WTC11 (cell line): ENCODE results near the gene TMC8. TPM values are rescaled to one million over a fixed set of nuclear protein-coding genes. Genes with fewer than 3 reads are reported as not detected.

ENCODE experiments used
- ATAC-seq: fragments of 200-7000 bp; cut with Tn5 transposase; 2 replicates; pipeline ENCODE4 v1.10.0; 2021; ENCODE audit warnings: mild to moderate bottlenecking, moderate library complexity
- CTCF ChIA-PET: fragments of 300-600 bp; sonication (Branson Sonifier 250); formaldehyde crosslinking; loops from one replicate; lab custom pipeline; 2021; ENCODE audit warnings: antibody characterized with exemption; lab: Charles Lee
- POLR2A ChIA-PET: fragments of 350-600 bp; sonication (Branson Sonifier 250); formaldehyde crosslinking; loops from one replicate; lab custom pipeline; 2021; ENCODE audit warnings: antibody characterized with exemption; lab: Charles Lee
- DNase-seq: peaks from one replicate; pipeline ENCODE4 v3.0.0; 2021; ENCODE audit warnings: low spot score
- H3K27ac Mint-ChIP-seq: 2 replicates; pipeline ENCODE4 v1.8.0; 2021; ENCODE audit warnings: mixed read lengths
- H3K27me3 Mint-ChIP-seq: 2 replicates; pipeline ENCODE4 v1.8.0; 2021; ENCODE audit warnings: low read depth, mild to moderate bottlenecking, moderate library complexity, mixed read lengths
- H3K36me3 Mint-ChIP-seq: 2 replicates; pipeline ENCODE4 v1.8.0; 2021; ENCODE audit warnings: mixed read lengths
- H3K4me1 Mint-ChIP-seq: 2 replicates; pipeline ENCODE4 v1.8.0; 2022; ENCODE audit warnings: mixed read lengths
- H3K4me3 Mint-ChIP-seq: 2 replicates; pipeline ENCODE4 v1.8.0; 2021; ENCODE audit warnings: mild to moderate bottlenecking, moderate library complexity, mixed read lengths
- H3K9me3 Mint-ChIP-seq: 2 replicates; pipeline ENCODE4 v1.8.0; 2021; ENCODE audit warnings: mixed read lengths
- CREB1 ChIP-seq: sonication (generic); formaldehyde crosslinking; IDR thresholded peaks from 2 replicates; pipeline ENCODE4 v1.8.0; 2023; ENCODE audit warnings: mild to moderate bottlenecking, missing genetic modification reagents
- CREM ChIP-seq: sonication (generic); formaldehyde crosslinking; IDR thresholded peaks from 2 replicates; pipeline ENCODE4 v1.8.1; 2022; ENCODE audit warnings: mild to moderate bottlenecking, missing genetic modification reagents, moderate library complexity
- FOXP1 ChIP-seq: sonication (generic); formaldehyde crosslinking; IDR thresholded peaks from 2 replicates; pipeline ENCODE4 v1.8.0; 2022; ENCODE audit warnings: missing genetic modification reagents, mild to moderate bottlenecking, moderate library complexity, borderline replicate concordance
- MXD4 ChIP-seq: fragments of 250-450 bp; sonication (Bioruptor Pico); IDR thresholded peaks from 2 replicates; pipeline ENCODE4 v1.8.0; 2021; ENCODE audit warnings: mild to moderate bottlenecking, moderate library complexity, borderline replicate concordance
- MYBL2 ChIP-seq: sonication (generic); formaldehyde crosslinking; IDR thresholded peaks from 2 replicates; pipeline ENCODE4 v1.8.1; 2023; ENCODE audit warnings: mild to moderate bottlenecking, moderate library complexity, missing genetic modification reagents
- NFE2L1 ChIP-seq: sonication (generic); formaldehyde crosslinking; IDR thresholded peaks from 2 replicates; pipeline ENCODE4 v1.8.1; 2023; ENCODE audit warnings: missing genetic modification reagents
- NR1H2 ChIP-seq: sonication (generic); formaldehyde crosslinking; IDR thresholded peaks from 2 replicates; pipeline ENCODE4 v1.9.0; 2021; ENCODE audit warnings: mild to moderate bottlenecking, moderate library complexity, missing genetic modification reagents
- TP53 ChIP-seq: sonication (generic); formaldehyde crosslinking; IDR thresholded peaks from 2 replicates; pipeline ENCODE4 v1.8.1; 2023; ENCODE audit warnings: mild to moderate bottlenecking, missing genetic modification reagents
- ZNF138 ChIP-seq: sonication (generic); formaldehyde crosslinking; conservative IDR thresholded peaks from 2 replicates; pipeline ENCODE4 v1.8.1; 2022; ENCODE audit warnings: mild to moderate bottlenecking, moderate library complexity, missing genetic modification reagents
- ZNF219 ChIP-seq: sonication (generic); formaldehyde crosslinking; IDR thresholded peaks from 2 replicates; pipeline ENCODE4 v1.8.0; 2023; ENCODE audit warnings: missing genetic modification reagents, mild to moderate bottlenecking, borderline replicate concordance
- ZNF423 ChIP-seq: fragments of 250-450 bp; sonication (Bioruptor Pico); IDR thresholded peaks from 2 replicates; pipeline ENCODE4 v2.1.2; 2022; ENCODE audit warnings: mild to moderate bottlenecking, moderate library complexity
- ZNF671 ChIP-seq: fragments of 250-450 bp; sonication (Bioruptor Pico); IDR thresholded peaks from 2 replicates; pipeline ENCODE4 v1.8.0; 2021; ENCODE audit warnings: mild to moderate bottlenecking
- total RNA-seq: library from RNA; stranded (reverse); gene quantifications from 3 replicates; pipeline ENCODE4 v1.2.3, GENCODE V29; 2021
- TF ChIP-seq, protein P1 (sequence below): sonication (generic); formaldehyde crosslinking; IDR thresholded peaks from 2 replicates; pipeline ENCODE4 v1.8.1; 2022; ENCODE audit warnings: low read depth, missing genetic modification reagents, borderline replicate concordance
- TF ChIP-seq, protein P2 (sequence below): sonication (generic); formaldehyde crosslinking; IDR thresholded peaks from 2 replicates; pipeline ENCODE4 v1.8.0; 2023; ENCODE audit warnings: missing genetic modification reagents
- TF ChIP-seq, protein P3 (sequence below): sonication (generic); formaldehyde crosslinking; IDR thresholded peaks from 2 replicates; pipeline ENCODE4 v1.8.0; 2022; ENCODE audit warnings: mild to moderate bottlenecking, missing genetic modification reagents
- TF ChIP-seq, protein P4 (sequence below): fragments of 250-450 bp; sonication (Bioruptor Pico); conservative IDR thresholded peaks from 2 replicates; pipeline ENCODE4 v1.9.0; 2021; ENCODE audit warnings: mild to moderate bottlenecking
- TF ChIP-seq, protein P5 (sequence below): fragments of 250-450 bp; sonication (Bioruptor Pico); IDR thresholded peaks from 2 replicates; pipeline ENCODE4 v1.9.0; 2021; ENCODE audit warnings: mild to moderate bottlenecking, borderline replicate concordance
- TF ChIP-seq, protein P6 (sequence below): fragments of 200-600 bp; IDR thresholded peaks from 2 replicates; pipeline ENCODE4 v1.8.0; 2022; ENCODE audit warnings: antibody characterized with exemption

TMC8 gene
- total RNA-seq, 1 experiment from 2014 or later: 3.7 TPM

DNA sequence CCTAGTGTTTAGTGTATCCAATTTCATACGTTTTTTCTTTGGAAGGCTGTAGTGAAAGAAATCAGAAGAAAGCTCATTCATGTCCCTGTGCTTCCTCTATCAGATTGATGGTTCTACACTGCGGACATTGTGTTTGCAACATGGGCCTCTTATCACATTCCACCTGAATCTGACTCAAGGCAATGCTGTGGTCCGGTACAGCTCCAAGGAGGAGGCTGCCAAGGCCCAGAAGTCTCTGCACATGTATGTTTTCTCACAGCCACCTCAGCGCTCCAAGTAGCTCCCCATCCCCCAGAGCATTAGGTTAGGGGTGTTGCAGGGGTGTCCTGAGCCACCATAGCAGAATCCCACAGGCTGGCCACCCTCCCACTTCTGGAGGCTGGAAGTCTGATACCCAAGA lies 27.3 kb upstream of the TMC8 start:
- H3K27me3 Mint-ChIP-seq: no peaks in the 10 kb centered on the region
- peaks cover 9% of the 10 kb centered on the region for H3K4me1 Mint-ChIP-seq
- ATAC-seq (no peak), DNase-seq (no peak)
- peaks cover 62% of the 10 kb centered on the region for H3K36me3 Mint-ChIP-seq
- peaks cover 29% of the 10 kb centered on the region for H3K9me3 Mint-ChIP-seq
- TF ChIP-seq, protein P1, sequence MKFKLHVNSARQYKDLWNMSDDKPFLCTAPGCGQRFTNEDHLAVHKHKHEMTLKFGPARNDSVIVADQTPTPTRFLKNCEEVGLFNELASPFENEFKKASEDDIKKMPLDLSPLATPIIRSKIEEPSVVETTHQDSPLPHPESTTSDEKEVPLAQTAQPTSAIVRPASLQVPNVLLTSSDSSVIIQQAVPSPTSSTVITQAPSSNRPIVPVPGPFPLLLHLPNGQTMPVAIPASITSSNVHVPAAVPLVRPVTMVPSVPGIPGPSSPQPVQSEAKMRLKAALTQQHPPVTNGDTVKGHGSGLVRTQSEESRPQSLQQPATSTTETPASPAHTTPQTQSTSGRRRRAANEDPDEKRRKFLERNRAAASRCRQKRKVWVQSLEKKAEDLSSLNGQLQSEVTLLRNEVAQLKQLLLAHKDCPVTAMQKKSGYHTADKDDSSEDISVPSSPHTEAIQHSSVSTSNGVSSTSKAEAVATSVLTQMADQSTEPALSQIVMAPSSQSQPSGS (CRISPR knock-in tag): no peak
- no peak for TF ChIP-seq MXD4 (CRISPR knock-in tag)
- TF ChIP-seq, protein P2, sequence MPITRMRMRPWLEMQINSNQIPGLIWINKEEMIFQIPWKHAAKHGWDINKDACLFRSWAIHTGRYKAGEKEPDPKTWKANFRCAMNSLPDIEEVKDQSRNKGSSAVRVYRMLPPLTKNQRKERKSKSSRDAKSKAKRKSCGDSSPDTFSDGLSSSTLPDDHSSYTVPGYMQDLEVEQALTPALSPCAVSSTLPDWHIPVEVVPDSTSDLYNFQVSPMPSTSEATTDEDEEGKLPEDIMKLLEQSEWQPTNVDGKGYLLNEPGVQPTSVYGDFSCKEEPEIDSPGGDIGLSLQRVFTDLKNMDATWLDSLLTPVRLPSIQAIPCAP: no peak
- no peak for TF ChIP-seq NFE2L1 (CRISPR knock-in tag)
- TF ChIP-seq ZNF423: no peak
- no peak for TF ChIP-seq CREB1
- TF ChIP-seq TP53 (CRISPR knock-in tag): no peak
- TF ChIP-seq ZNF671 (CRISPR knock-in tag): no peak
- no peak for TF ChIP-seq MYBL2
- TF ChIP-seq FOXP1 (CRISPR knock-in tag): no peak
- TF ChIP-seq, protein P3, sequence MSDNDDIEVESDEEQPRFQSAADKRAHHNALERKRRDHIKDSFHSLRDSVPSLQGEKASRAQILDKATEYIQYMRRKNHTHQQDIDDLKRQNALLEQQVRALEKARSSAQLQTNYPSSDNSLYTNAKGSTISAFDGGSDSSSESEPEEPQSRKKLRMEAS: no peak
- TF ChIP-seq, protein P4, sequence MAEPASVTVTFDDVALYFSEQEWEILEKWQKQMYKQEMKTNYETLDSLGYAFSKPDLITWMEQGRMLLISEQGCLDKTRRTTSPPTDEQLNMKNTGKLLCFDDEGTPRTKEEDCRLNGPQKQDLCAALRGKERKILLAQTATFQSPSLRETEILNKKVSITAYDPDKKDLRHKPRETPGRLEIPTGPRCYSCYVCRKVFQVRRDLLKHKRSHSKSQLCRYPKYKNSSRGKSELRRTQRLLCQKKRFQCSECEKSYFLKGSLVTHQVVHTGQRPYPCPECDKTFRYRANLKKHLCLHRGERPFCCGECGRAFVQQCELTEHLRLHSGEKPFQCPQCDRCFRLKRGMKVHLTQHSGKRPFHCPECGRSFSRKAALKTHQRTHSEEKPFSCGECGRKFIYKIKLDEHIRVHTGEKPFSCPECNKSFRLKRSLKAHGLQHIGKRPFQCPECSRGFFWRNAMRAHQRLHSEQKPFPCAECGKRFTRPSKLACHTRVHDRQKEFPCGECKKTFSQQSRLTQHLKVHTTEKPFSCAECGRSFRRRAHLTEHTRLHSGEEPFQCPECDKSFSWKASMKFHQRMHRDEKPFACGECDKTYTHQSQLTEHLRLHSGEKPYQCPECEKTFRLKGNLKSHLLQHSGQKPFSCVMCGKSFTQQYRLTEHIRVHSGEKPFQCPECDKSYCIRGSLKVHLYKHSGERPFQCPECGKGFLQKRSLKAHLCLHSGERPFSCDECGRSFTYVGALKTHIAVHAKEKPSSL (CRISPR knock-in tag): no peak
- TF ChIP-seq CREM (CRISPR knock-in tag): no peak
- no peak overlapping the region for H3K4me3 Mint-ChIP-seq
- ChIA-PET POLR2A (no interaction called here), CTCF (interaction anchor here (1.5 kb wide), 1 partner anchor 18 kb away, joined by 7 read pairs; no protein-coding TSS in a partner anchor)
- H3K27ac Mint-ChIP-seq: no peak overlapping the region

DNA sequence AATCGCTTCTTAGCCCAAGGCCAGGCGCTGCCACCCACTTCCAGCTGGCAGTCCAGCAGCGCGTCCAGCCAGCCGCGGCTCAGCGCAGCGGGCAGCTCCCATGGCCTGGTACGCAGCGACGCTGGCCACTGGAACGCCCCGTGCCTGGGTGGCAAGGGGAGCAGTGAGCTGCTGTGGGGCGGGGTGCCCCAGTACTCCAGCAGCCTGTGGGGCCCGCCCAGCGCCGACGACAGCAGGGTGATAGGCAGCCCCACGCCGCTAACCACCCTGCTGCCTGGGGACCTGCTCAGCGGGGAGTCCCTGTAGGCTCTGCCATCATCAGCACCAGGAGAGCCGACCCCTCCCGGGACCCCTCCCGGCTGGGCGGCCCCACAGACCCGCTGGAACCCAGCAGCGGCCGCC lies 26.0 kb upstream of the TMC8 start:
- H3K4me1 Mint-ChIP-seq: peaks cover 9% of the 10 kb centered on the region
- no peak for DNase-seq
- no peak overlapping the region for H3K4me3 Mint-ChIP-seq
- ATAC-seq: no peak
- H3K9me3 Mint-ChIP-seq: peaks cover 20% of the 10 kb centered on the region
- H3K36me3 Mint-ChIP-seq: peaks cover 50% of the 10 kb centered on the region
- H3K27ac Mint-ChIP-seq: no peak overlapping the region
- TF ChIP-seq ZNF138 (CRISPR knock-in tag) (no peak), NR1H2 (CRISPR knock-in tag) (no peak), ZNF219 (no peak), MYBL2 (no peak)
- TF ChIP-seq, protein P5, sequence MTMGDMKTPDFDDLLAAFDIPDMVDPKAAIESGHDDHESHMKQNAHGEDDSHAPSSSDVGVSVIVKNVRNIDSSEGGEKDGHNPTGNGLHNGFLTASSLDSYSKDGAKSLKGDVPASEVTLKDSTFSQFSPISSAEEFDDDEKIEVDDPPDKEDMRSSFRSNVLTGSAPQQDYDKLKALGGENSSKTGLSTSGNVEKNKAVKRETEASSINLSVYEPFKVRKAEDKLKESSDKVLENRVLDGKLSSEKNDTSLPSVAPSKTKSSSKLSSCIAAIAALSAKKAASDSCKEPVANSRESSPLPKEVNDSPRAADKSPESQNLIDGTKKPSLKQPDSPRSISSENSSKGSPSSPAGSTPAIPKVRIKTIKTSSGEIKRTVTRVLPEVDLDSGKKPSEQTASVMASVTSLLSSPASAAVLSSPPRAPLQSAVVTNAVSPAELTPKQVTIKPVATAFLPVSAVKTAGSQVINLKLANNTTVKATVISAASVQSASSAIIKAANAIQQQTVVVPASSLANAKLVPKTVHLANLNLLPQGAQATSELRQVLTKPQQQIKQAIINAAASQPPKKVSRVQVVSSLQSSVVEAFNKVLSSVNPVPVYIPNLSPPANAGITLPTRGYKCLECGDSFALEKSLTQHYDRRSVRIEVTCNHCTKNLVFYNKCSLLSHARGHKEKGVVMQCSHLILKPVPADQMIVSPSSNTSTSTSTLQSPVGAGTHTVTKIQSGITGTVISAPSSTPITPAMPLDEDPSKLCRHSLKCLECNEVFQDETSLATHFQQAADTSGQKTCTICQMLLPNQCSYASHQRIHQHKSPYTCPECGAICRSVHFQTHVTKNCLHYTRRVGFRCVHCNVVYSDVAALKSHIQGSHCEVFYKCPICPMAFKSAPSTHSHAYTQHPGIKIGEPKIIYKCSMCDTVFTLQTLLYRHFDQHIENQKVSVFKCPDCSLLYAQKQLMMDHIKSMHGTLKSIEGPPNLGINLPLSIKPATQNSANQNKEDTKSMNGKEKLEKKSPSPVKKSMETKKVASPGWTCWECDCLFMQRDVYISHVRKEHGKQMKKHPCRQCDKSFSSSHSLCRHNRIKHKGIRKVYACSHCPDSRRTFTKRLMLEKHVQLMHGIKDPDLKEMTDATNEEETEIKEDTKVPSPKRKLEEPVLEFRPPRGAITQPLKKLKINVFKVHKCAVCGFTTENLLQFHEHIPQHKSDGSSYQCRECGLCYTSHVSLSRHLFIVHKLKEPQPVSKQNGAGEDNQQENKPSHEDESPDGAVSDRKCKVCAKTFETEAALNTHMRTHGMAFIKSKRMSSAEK (CRISPR knock-in tag): no peak
- TF ChIP-seq, protein P6, sequence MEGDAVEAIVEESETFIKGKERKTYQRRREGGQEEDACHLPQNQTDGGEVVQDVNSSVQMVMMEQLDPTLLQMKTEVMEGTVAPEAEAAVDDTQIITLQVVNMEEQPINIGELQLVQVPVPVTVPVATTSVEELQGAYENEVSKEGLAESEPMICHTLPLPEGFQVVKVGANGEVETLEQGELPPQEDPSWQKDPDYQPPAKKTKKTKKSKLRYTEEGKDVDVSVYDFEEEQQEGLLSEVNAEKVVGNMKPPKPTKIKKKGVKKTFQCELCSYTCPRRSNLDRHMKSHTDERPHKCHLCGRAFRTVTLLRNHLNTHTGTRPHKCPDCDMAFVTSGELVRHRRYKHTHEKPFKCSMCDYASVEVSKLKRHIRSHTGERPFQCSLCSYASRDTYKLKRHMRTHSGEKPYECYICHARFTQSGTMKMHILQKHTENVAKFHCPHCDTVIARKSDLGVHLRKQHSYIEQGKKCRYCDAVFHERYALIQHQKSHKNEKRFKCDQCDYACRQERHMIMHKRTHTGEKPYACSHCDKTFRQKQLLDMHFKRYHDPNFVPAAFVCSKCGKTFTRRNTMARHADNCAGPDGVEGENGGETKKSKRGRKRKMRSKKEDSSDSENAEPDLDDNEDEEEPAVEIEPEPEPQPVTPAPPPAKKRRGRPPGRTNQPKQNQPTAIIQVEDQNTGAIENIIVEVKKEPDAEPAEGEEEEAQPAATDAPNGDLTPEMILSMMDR: no peak
- POLR2A ChIA-PET: no interaction called here
- H3K27me3 Mint-ChIP-seq: no peaks in the 10 kb centered on the region
- CTCF ChIA-PET: interaction anchor here (2.3 kb wide), 1 partner anchor 20 kb away, joined by 17 read pairs; no protein-coding TSS in a partner anchor
